HG03442 (cell line): ENCODE results near the gene CLIP1.
"Not testable (repeated sequence)": the region's sequence is repeated elsewhere in the genome, so short reads cannot be mapped to it uniquely, and the experiment has no call there.

Source experiments
- ATAC-seq: cut with Tn5 transposase; IDR thresholded peaks from one replicate; pipeline ENCODE4 v1.9.1; 2021; ENCODE audit warnings: mild to moderate bottlenecking, moderate library complexity; ENCODE audit not compliant: unreplicated experiment

The CLIP1 gene

GRCh38 chr12:122265886-122266229 lies 156.6 kb downstream of the CLIP1 start:
- peak; percentile 34 for ATAC-seq

DNA sequence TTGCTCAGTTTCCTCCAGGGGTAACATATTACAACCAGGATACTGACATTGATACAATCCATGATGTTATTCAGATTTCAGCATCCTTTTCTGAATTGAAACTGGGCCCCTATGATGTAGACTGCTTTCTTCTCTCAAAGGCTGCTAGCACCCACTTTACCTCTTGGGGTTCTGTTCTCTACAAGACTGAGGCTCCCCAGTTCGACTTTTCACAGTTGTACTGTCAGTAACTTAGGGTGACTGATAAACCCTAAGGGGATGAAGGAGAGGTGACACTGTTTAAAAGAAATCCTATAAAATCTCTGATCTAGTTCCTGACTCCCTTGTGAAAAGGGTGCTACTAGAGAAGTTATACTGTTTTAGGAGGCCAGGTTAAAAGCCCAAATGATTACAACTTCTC lies 157.0 kb downstream of the CLIP1 start:
- ATAC-seq: no peak

GRCh38 chr12:122260735-122261134 lies 161.7 kb downstream of the CLIP1 start:
- ATAC-seq: not testable (repeated sequence)

DNA sequence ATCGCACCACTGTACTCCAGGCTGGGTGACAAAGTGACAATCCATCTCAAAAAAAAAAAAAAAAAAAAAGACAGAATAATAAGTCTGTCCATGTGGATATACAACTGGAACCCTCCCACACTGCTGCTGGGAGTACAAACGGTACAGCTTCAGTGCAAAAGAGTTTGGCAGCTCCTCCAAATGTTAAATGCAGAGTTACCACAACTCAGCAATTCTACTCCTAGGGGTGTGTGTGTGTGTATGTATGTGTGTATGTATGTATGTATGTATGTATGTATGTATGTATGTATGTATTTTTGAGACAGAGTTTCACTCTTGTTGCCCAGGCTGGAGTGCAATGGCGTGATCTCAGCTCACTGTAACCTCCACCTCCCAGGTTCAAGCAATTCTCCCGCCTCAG lies 163.5 kb downstream of the CLIP1 start:
- ATAC-seq: not testable (repeated sequence)

DNA sequence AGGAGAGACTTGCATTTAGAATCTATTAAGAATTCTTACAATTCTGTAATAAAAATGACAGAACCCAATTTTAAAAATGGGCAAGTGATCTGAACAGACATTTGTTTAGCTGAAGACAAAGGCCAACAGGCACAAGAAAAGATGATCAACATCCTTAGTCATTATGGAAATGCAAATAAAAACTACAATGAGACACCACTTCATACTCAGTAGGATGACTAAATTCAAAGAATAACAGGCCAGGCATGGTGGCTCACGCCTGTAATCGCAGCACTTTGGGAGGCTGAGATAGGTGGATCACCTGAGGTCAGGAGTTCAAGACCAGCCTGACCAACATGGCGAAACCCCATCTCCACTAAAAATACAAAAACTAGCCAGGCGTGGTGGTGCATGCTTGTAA lies 164.0 kb downstream of the CLIP1 start:
- not testable (repeated sequence) for ATAC-seq

DNA sequence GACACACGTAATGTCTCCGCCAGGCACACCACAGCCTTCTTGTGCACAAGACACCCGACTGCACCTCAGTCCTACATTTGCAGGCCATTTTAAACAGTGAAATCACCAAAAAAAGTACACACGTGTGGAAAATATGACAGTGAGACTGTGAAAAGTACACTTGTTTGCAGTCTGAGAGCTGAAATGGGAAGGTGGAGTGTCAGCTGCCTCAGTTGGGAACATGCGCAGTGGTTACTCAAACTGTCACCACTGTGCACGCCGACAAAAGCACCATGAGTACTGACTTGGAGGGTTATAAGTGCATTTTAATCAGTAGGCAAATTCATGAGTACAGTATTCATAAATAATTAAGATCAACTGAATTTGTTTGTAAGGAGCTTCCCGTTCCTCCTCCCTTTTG lies 171.9 kb downstream of the CLIP1 start:
- ATAC-seq: no peak

GRCh38 chr12:122250047-122250446 lies 172.4 kb downstream of the CLIP1 start:
- no peak for ATAC-seq

DNA sequence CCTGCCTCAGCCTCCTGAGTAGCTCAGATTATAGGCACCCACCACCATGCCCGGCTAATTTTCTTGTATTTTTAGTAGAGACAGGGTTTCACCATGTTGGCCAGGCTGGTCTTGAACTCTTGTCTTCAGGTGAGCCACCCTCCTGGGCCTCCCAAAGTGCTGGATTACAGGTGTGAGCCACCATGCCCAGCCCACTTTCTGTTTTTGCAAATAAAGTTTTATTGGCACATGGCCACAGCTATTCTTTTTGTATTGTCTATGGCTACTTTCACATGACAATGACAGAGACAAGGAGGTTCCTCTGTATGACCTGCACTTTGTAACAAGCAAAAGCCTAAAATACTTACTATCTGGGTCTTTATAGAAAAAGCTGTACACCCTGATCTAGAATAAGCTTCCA lies 176.9 kb downstream of the CLIP1 start:
- ATAC-seq: no peak

- no peak for ATAC-seq
Observed at GRCh38 chr12:122244565-122245371, 177.7 kb downstream of the CLIP1 start.

- no peak for ATAC-seq
Observed at GRCh38 chr12:122243965-122244364, 178.5 kb downstream of the CLIP1 start.

DNA sequence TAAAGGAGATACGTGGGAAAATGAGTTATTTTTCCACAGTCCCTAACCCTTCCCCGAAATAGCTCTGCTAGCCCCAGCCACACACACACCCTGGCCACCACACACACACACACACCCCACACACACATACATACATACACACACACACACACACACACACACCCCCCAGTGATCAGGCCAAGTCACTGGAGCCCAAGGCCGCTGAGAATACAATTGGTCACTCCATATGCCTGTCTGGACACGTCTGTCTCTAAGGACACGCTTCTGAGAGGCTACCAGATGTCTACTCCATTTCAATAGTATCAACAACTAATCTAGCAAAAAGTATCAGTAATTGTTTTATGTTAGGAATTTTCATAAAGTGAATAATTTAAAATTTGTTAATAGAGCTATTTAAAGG lies 183.6 kb downstream of the CLIP1 start:
- ATAC-seq: no peak

DNA sequence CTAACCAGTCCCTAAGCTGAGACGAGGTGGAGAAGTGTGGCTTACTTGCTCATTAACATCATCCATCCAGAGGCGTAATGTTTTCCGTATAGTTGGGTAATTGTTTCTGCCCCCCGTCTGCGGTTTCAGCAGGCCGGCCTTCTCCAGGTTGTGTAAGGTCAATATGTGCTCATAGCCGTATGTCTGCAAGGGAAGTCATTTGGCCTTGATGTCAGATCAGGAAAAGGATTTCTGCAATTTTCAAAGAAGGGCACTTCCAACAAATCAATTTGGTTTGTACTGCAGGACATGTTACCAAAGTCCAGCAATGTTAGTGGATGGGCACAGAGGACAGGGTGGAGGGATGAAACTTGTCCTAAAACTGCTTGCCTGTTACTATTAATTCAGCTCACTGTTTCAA lies 186.7 kb downstream of the CLIP1 start:
- no peak for ATAC-seq

- ATAC-seq: no peak
Observed at GRCh38 chr12:122232691-122233090, 189.8 kb downstream of the CLIP1 start.

- ATAC-seq: no peak
Observed at GRCh38 chr12:122230798-122231197, 191.7 kb downstream of the CLIP1 start.

DNA sequence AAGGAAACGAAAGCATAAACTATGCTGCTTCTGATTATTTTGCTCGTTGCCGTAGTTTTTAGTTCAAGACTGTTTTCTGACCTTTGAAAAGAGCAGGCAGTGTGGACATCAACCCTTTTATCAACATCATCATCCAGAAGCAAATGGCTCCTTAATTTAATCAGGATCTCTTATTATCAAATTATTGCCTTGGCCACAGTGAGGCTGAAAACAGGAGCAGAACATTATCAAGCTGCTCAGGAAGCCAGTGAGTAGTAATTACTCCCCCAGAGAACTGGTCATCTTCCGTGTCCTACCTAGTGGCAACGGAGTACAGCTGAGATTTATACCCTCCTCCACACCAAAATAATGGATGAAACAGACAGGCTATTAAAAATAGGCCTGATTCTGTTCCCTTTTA lies 194.4 kb downstream of the CLIP1 start:
- no peak for ATAC-seq

DNA sequence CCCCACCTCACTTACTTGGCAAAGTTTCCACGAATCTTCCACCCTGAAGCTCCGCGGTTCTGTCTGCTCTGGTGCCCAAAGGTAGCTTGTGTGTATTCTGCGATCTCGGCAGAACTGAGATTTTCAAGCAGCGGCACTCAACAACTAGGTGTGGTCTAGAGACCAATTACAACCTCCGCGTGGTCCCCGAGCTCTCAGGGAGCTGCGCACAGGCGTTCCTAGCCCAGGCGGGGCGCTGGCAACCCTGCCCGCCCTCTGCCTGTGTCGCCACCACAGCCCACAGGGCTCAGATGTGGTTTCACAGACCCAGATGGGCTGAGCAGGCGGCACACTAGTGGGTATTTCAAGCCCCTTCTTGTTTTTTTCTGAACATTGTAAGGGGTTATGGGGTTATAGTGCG lies 195.1 kb downstream of the CLIP1 start:
- ATAC-seq: no peak

- no peak for ATAC-seq
Observed at GRCh38 chr12:122226366-122227125, 195.9 kb downstream of the CLIP1 start.

- ATAC-seq: peak; percentile 85
Observed at GRCh38 chr12:122225683-122226365, 196.6 kb downstream of the CLIP1 start, which contains the start of gene DIABLO. Gene DIABLO, minus strand, starts transcription at chr12:122226052. Its CDS starts 38 bp downstream, at chr12:122226014.
